AG09319 (cell line): ENCODE measurements around the gene MARK4.

ENCODE experiments used
- DNase-seq: peaks from one replicate; pipeline ENCODE4 v3.0.0-alpha.2; 2010; ENCODE audit warnings: low read depth; ENCODE audit errors: extremely low read depth
- TF ChIP-seq, protein P1 (sequence below): IDR thresholded peaks from 2 replicates; pipeline ENCODE4 v1.5.1; 2011; ENCODE audit warnings: low read depth, mild to moderate bottlenecking, inconsistent platforms, low read length, moderate library complexity

MARK4 gene

DNA sequence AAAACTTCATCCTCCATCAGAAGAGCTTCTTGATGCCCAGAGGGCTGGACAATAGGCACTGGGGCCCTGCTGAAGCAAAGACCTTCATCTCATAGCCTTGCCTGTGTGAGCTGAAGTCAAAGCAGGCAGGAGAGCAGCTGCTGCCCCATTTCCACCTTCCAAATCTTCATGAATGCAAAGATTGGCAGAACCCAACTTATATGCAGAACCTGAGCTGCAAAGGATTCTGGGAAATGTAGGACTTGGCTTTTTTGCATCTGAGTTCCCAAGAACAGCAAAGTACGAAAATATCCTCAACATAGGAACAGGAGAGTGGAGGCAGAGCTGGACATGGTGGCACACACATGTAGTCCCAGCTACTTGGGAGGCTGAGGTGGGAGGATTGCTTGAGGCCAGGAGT lies 40.8 kb downstream of the MARK4 start:
- TF ChIP-seq, protein P1, sequence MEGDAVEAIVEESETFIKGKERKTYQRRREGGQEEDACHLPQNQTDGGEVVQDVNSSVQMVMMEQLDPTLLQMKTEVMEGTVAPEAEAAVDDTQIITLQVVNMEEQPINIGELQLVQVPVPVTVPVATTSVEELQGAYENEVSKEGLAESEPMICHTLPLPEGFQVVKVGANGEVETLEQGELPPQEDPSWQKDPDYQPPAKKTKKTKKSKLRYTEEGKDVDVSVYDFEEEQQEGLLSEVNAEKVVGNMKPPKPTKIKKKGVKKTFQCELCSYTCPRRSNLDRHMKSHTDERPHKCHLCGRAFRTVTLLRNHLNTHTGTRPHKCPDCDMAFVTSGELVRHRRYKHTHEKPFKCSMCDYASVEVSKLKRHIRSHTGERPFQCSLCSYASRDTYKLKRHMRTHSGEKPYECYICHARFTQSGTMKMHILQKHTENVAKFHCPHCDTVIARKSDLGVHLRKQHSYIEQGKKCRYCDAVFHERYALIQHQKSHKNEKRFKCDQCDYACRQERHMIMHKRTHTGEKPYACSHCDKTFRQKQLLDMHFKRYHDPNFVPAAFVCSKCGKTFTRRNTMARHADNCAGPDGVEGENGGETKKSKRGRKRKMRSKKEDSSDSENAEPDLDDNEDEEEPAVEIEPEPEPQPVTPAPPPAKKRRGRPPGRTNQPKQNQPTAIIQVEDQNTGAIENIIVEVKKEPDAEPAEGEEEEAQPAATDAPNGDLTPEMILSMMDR: no peak
- no peak for DNase-seq

GRCh38 chr19:45293682-45294081 lies 42.6 kb downstream of the MARK4 start:
- TF ChIP-seq, protein P1: no peak
- DNase-seq: no peak

DNA sequence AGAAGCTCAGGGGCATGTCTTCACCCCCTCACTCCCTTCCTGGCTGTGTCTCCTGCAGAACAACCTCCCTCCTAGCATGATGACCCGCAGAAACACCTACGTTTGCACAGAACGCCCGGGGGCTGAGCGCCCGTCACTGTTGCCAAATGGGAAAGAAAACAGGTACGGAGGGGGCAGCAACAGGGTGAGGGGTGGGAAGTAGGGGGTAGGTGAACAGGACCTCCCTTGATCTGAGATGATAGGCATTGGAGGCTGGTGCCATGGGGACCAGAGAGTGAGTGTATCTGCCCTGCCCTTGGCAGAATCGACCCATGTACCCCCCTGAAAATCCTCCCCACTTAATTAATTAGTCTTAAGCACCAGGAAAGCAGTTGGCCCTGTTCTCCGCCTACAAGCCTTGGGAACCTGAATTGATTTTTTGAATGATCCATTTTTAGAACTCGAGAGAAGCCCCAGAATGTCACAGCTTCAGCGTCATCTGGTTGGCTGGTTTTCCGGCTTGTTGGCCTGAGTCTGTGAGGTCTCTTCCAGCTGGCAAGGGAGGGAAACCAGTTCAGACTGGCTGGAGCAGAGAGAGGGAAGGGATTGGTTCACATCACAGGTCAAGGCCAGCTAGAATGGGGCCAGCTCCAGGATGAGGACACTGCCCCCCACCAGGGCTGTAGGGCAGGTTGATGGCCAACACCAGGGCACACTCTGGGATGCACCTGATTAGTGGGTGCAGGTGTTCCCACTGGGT lies 43.4 kb downstream of the MARK4 start:
- TF ChIP-seq, protein P1: no peak
- no peak for DNase-seq

GRCh38 chr19:45295873-45296272 lies 44.8 kb downstream of the MARK4 start:
- no peak for DNase-seq
- TF ChIP-seq, protein P1: no peak

- TF ChIP-seq, protein P1: no peak
- DNase-seq: no peak
Measured at GRCh38 chr19:45296355-45296754, 45.3 kb downstream of the MARK4 start.

GRCh38 chr19:45297674-45298073 lies 46.6 kb downstream of the MARK4 start:
- TF ChIP-seq, protein P1: no peak
- no peak for DNase-seq

DNA sequence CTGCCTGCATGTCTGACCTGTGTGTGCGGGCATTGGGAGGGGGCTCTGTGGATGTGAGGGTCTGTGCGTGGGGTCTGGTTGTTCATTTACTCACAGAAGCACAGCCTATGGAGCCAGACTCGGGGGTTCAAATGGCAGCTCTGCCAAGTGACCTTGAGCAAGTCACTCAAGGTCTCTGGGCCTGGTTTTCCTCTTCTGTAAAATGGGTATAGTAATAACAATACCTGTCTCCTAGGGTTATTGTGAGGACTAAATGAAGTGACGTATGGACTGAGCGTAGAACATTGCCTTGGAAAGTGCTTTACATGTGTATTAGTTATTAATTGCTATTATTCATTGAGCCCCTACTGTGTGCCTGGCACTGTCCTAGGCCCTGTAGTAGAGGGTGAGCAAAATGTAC lies 47.2 kb downstream of the MARK4 start:
- TF ChIP-seq, protein P1: no peak
- DNase-seq: no peak
